Neural cell (in vitro differentiated cells): ENCODE measurements around the gene OSGEP. TPM values are rescaled to one million over a fixed set of nuclear protein-coding genes. Genes with fewer than 3 reads are reported as not detected.

Experiments used
- H2AFZ ChIP-seq: fragments of 200-600, 300-800 bp; sonication (generic), shearing (Covaris generic); 2 replicates; pipeline ENCODE4 v1.6.0; 2014; ENCODE audit warnings: low read depth, mild to moderate bottlenecking, antibody characterized with exemption, low read length, moderate library complexity
- H3F3A ChIP-seq: fragments of 200-600 bp; shearing (Covaris generic); 2 replicates; pipeline ENCODE4 v1.6.1; 2016; ENCODE audit warnings: mild to moderate bottlenecking, moderate library complexity, mixed read lengths, antibody characterized with exemption, low read length; ENCODE audit not compliant: insufficient read depth, poor library complexity, severe bottlenecking
- H3K27ac ChIP-seq: fragments of 200-600, 300-800 bp; sonication (generic), shearing (Covaris generic); 2 replicates; pipeline ENCODE4 v1.5.1; 2014; ENCODE audit warnings: mild to moderate bottlenecking, low read length, moderate library complexity
- H3K27me3 ChIP-seq: fragments of 300-800, 200-600 bp; sonication (generic), shearing (Covaris generic); 2 replicates; pipeline ENCODE4 v1.6.0; 2014; ENCODE audit warnings: mild to moderate bottlenecking, low read depth, low read length, moderate library complexity; ENCODE audit not compliant: insufficient read depth
- H3K36me3 ChIP-seq: fragments of 300-800, 200-600 bp; sonication (generic), shearing (Covaris generic); 2 replicates; pipeline ENCODE4 v1.5.1; 2014; ENCODE audit warnings: mild to moderate bottlenecking, antibody characterized with exemption, low read length, moderate library complexity; ENCODE audit not compliant: insufficient read depth
- H3K4me2 ChIP-seq: fragments of 300-800, 200-600 bp; sonication (generic), shearing (Covaris generic); 2 replicates; pipeline ENCODE4 v1.6.0; 2014; ENCODE audit warnings: mild to moderate bottlenecking, low read length
- H3K4me3 ChIP-seq: fragments of 300-800, 200-600 bp; sonication (generic), shearing (Covaris generic); 2 replicates; pipeline ENCODE4 v1.5.1; 2014; ENCODE audit warnings: mild to moderate bottlenecking, low read length, moderate library complexity
- H3K79me2 ChIP-seq: fragments of 200-600 bp; shearing (Covaris generic); replicated peaks from 2 replicates; pipeline ENCODE4 v1.6.0; 2014; ENCODE audit warnings: mild to moderate bottlenecking, low read length, moderate library complexity; ENCODE audit not compliant: insufficient read depth
- H3K9ac ChIP-seq: fragments of 300-800, 200-600 bp; sonication (generic), shearing (Covaris generic); 2 replicates; pipeline ENCODE4 v1.6.1; 2016; ENCODE audit warnings: mild to moderate bottlenecking, low read length, mixed read lengths
- H3K9me2 ChIP-seq: fragments of 200-600 bp; shearing (Covaris generic); 2 replicates; pipeline ENCODE4 v1.6.1; 2016; ENCODE audit warnings: mild to moderate bottlenecking, low read length, mixed read lengths; ENCODE audit not compliant: insufficient read depth
- H3K9me3 ChIP-seq: fragments of 200-600, 300-800 bp; sonication (generic), shearing (Covaris generic); 2 replicates; pipeline ENCODE4 v1.6.1; 2016; ENCODE audit warnings: mild to moderate bottlenecking, mixed run types, low read length, moderate library complexity, mixed read lengths
- H4K20me1 ChIP-seq: fragments of 200-600 bp; shearing (Covaris generic); 2 replicates; pipeline ENCODE4 v1.6.1; 2016; ENCODE audit warnings: mild to moderate bottlenecking, mixed run types; ENCODE audit not compliant: insufficient read depth
- EP300 ChIP-seq: fragments of 450-650 bp; conservative IDR thresholded peaks from 2 replicates; pipeline ENCODE4 v1.6.1; 2014; ENCODE audit warnings: antibody characterized with exemption, mild to moderate bottlenecking, moderate library complexity; ENCODE audit not compliant: poor library complexity, severe bottlenecking
- EZH2 ChIP-seq: fragments of 200-600, 300-800 bp; shearing (Covaris generic), sonication (generic); IDR thresholded peaks from 2 replicates; pipeline ENCODE4 v1.6.1; 2014; ENCODE audit warnings: antibody characterized with exemption, low read length, borderline replicate concordance, mild to moderate bottlenecking; ENCODE audit not compliant: insufficient read depth, poor library complexity, severe bottlenecking
- MXI1 ChIP-seq: fragments of 450-650 bp; conservative IDR thresholded peaks from 2 replicates; pipeline ENCODE4 v1.6.1; 2014; ENCODE audit warnings: antibody characterized with exemption, mild to moderate bottlenecking; ENCODE audit not compliant: poor library complexity, severe bottlenecking
- POLR2AphosphoS5 ChIP-seq: IDR thresholded peaks from 2 replicates; pipeline ENCODE4 v1.6.1; 2012
- RAD21 ChIP-seq: fragments of 450-650 bp; conservative IDR thresholded peaks from 2 replicates; pipeline ENCODE4 v1.6.1; 2014; ENCODE audit warnings: antibody characterized with exemption, mild to moderate bottlenecking, moderate library complexity
- SMC3 ChIP-seq: fragments of 450-650 bp; conservative IDR thresholded peaks from 2 replicates; pipeline ENCODE4 v1.6.1; 2014; ENCODE audit warnings: antibody characterized with exemption, mild to moderate bottlenecking, moderate library complexity; ENCODE audit not compliant: poor library complexity
- TAF1 ChIP-seq: IDR thresholded peaks from 2 replicates; pipeline ENCODE4 v1.6.1; 2012; ENCODE audit warnings: low read depth
- polyA plus RNA-seq: library from polyadenylated mRNA; depleted of rRNA; stranded (reverse); fragments of >200 nt; gene quantifications from 2 replicates; pipeline ENCODE4 v1.2.3, GENCODE V29; 2014
- TF ChIP-seq, protein P1 (sequence below): IDR thresholded peaks from 2 replicates; pipeline ENCODE4 v1.6.1; 2012; ENCODE audit warnings: borderline replicate concordance
- TF ChIP-seq, protein P2 (sequence below): fragments of 450-650 bp; IDR thresholded peaks from 2 replicates; pipeline ENCODE4 v1.5.1; 2014; ENCODE audit warnings: antibody characterized with exemption, mild to moderate bottlenecking, moderate library complexity; ENCODE audit not compliant: poor library complexity, severe bottlenecking

Gene OSGEP
- polyA plus RNA-seq, 1 donor from 2014 or later = 264 TPM

DNA sequence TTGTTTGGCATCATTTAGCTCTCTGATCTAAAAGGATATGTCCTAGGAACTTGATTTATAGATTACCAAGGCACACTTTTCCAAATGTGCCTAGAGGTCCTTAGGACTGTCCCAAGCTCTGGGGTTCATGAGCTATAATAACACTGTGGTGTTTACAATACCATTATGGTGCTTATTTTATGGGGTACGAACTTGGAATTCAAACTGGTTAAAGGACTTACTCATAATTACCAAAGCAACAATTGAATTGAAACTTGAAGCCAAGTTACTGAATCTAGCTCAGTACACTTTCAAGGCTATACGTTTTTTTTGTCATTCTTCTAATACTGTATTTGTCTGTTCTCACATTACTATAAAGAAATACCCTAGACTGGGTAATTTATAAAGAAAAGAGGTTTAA, 31.7 kb downstream of the OSGEP start:
- Histone ChIP-seq H3K4me2 (no peak overlapping the region), H3K27ac (no peak overlapping the region), H3F3A (no peaks in the 10 kb centered on the region), H2AFZ (no peak overlapping the region), H3K27me3 (no peaks in the 10 kb centered on the region), H3K9me3 (no peaks in the 10 kb centered on the region), H4K20me1 (no peaks in the 10 kb centered on the region), H3K36me3 (no peaks in the 10 kb centered on the region), H3K9ac (no peak overlapping the region), H3K4me3 (no peak overlapping the region), H3K79me2 (no peaks in the 10 kb centered on the region), H3K9me2 (no peaks in the 10 kb centered on the region)
- TF ChIP-seq TAF1 = no peak
- no peak for TF ChIP-seq EZH2
- TF ChIP-seq SMC3 = no peak
- no peak for TF ChIP-seq EP300
- TF ChIP-seq MXI1 = no peak
- TF ChIP-seq POLR2AphosphoS5 = no peak
- TF ChIP-seq, protein P1, sequence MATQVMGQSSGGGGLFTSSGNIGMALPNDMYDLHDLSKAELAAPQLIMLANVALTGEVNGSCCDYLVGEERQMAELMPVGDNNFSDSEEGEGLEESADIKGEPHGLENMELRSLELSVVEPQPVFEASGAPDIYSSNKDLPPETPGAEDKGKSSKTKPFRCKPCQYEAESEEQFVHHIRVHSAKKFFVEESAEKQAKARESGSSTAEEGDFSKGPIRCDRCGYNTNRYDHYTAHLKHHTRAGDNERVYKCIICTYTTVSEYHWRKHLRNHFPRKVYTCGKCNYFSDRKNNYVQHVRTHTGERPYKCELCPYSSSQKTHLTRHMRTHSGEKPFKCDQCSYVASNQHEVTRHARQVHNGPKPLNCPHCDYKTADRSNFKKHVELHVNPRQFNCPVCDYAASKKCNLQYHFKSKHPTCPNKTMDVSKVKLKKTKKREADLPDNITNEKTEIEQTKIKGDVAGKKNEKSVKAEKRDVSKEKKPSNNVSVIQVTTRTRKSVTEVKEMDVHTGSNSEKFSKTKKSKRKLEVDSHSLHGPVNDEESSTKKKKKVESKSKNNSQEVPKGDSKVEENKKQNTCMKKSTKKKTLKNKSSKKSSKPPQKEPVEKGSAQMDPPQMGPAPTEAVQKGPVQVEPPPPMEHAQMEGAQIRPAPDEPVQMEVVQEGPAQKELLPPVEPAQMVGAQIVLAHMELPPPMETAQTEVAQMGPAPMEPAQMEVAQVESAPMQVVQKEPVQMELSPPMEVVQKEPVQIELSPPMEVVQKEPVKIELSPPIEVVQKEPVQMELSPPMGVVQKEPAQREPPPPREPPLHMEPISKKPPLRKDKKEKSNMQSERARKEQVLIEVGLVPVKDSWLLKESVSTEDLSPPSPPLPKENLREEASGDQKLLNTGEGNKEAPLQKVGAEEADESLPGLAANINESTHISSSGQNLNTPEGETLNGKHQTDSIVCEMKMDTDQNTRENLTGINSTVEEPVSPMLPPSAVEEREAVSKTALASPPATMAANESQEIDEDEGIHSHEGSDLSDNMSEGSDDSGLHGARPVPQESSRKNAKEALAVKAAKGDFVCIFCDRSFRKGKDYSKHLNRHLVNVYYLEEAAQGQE = no peak
- TF ChIP-seq, protein P2, sequence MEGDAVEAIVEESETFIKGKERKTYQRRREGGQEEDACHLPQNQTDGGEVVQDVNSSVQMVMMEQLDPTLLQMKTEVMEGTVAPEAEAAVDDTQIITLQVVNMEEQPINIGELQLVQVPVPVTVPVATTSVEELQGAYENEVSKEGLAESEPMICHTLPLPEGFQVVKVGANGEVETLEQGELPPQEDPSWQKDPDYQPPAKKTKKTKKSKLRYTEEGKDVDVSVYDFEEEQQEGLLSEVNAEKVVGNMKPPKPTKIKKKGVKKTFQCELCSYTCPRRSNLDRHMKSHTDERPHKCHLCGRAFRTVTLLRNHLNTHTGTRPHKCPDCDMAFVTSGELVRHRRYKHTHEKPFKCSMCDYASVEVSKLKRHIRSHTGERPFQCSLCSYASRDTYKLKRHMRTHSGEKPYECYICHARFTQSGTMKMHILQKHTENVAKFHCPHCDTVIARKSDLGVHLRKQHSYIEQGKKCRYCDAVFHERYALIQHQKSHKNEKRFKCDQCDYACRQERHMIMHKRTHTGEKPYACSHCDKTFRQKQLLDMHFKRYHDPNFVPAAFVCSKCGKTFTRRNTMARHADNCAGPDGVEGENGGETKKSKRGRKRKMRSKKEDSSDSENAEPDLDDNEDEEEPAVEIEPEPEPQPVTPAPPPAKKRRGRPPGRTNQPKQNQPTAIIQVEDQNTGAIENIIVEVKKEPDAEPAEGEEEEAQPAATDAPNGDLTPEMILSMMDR = no peak
- no peak for TF ChIP-seq RAD21

DNA sequence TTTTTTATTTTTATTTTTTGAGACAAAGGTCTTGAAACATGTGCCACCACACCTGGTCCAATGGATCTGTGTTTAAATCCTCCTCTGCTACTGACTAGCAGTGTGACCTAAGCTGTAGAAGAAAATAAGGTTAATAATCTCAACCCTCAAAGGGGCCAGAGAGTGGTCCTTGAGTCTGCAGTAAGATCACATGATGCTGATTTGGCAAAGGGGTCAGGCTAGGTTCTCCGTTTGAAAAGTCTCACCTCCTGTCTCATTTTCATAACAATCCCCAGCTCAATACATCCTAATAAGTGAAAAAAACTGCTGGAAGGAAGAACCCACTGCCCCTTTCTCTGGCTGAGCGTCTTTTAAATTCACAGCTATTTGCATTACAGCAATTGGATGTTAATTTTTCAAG, 33.3 kb downstream of the OSGEP start:
- H3K9ac ChIP-seq = no peak overlapping the region
- H3K4me2 ChIP-seq = no peak overlapping the region
- no peak for TF ChIP-seq POLR2AphosphoS5
- no peak for TF ChIP-seq EP300
- TF ChIP-seq, protein P1 = no peak
- TF ChIP-seq MXI1 = no peak
- no peak for TF ChIP-seq EZH2
- no peak for TF ChIP-seq RAD21
- TF ChIP-seq, protein P2 = no peak
- TF ChIP-seq SMC3 = no peak
- TF ChIP-seq TAF1 = no peak
- no peak overlapping the region for H3K27ac ChIP-seq
- no peaks in the 10 kb centered on the region for H3F3A ChIP-seq
- no peaks in the 10 kb centered on the region for H4K20me1 ChIP-seq
- no peaks in the 10 kb centered on the region for H3K27me3 ChIP-seq
- H3K79me2 ChIP-seq = no peaks in the 10 kb centered on the region
- H2AFZ ChIP-seq = no peak overlapping the region
- no peaks in the 10 kb centered on the region for H3K9me3 ChIP-seq
- H3K9me2 ChIP-seq = no peaks in the 10 kb centered on the region
- no peaks in the 10 kb centered on the region for H3K36me3 ChIP-seq
- H3K4me3 ChIP-seq = no peak overlapping the region
